Measurements from ENCODE around the gene KIF25. TPM values are rescaled to one million over a fixed set of nuclear protein-coding genes. Genes with fewer than 3 reads are reported as not detected.

KIF25 gene
- total RNA-seq, 1 experiment from 2014 or later: not detected

DNA sequence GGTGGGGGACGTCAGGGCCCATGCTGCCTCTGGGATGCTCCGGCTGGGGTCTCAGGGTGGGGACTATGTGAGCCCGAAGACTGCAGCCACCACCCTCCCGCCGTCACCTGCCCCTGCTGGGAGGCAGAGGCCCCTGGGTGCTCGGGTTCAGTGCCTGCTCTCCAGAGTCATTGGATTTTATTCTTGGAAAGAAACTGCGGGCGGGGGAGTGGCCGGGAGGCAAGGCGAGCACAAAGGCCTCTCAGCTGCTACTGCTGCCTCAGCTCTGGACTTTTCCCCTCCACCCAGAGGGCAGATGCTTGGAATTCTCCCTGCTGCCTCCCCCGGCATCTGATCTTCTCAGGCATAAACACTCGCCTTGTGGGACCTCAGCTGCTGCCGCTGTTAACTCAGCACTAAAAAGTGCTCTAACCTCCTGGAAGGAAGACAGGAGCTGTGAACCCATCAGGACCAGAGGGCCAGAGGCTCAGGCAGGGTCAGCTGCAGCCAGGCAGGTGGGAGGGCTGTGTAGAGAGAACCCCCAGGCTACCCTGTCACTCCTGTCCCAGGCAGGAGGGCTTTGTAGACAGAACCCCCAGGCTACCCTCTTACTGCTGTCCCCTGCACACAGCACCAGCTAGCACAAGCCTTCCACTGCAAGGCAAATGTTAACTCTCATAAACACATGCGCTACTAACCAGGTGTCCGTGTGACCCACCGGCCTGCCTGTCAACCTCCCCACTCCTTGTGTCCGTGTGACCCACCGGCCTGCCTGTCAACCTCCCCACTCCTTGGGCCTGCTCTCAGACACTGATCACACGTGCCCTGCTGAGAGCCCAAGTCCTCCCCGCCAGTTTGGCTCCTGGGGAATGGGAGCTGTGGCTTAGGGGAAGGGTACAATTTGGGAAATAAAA is 90.9 kb downstream of the KIF25 start:
- H3K27ac Mint-ChIP-seq (ENCODE audit: low read depth, unreplicated experiment): no peak overlapping the region

DNA sequence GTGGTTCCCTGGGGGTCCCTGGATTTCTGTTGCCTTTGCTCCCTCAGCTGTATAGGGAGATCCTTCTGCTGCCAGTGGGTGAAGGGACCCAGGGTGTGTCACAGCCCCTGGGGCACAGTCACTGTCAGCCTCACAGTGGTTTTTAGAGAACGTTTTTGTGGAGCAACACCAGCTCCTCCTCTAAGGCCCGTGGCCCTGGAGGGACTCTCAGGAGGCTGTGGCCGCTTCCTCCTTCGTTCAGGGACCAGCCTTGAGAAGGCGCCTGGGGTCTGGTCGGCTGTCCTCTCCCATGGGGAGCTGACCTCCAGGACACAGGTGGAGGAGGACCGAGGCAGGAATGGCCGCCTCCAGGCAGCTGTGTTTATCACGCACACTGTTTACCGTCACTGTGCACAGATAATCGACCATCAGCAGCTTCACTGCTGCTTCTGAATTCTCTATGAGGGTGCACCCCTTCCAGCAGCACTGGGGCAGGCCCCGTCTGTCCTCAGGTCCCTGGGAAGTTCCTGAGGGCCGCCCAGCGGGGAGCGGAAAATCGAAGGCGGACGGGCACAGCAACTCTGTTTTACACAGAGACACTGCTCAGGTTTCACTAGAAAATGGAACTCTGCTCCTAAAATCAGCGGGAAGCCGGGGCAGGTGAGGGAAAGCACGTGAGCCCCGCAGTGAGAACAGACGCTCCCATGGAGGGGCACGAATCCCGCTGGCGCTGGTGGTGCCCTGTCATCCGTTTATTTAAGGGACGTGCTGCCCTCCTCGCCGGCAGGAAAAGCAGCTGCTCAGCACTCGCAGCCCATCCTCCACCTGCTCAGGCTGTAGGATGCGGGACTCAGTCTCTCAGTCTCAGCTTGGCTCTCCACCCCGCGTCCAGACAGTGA is 92.0 kb downstream of the KIF25 start:
- Mint-ChIP-seq H3K36me3 (ENCODE audit: insufficient read depth, unreplicated experiment) (no peaks in the 10 kb centered on the region), H3K9me3 (ENCODE audit: unreplicated experiment) (no peaks in the 10 kb centered on the region), H3K4me1 (ENCODE audit: insufficient read depth, unreplicated experiment) (no peaks in the 10 kb centered on the region), H3K4me3 (ENCODE audit: unreplicated experiment) (no peak overlapping the region), H3K27me3 (ENCODE audit: insufficient read depth, unreplicated experiment) (peaks cover 17% of the 10 kb centered on the region), H3K27ac (ENCODE audit: low read depth, unreplicated experiment) (no peak overlapping the region)
- intact Hi-C loops (cut with micrococcal nuclease): no loop called here
- TF ChIP-seq, protein P1, sequence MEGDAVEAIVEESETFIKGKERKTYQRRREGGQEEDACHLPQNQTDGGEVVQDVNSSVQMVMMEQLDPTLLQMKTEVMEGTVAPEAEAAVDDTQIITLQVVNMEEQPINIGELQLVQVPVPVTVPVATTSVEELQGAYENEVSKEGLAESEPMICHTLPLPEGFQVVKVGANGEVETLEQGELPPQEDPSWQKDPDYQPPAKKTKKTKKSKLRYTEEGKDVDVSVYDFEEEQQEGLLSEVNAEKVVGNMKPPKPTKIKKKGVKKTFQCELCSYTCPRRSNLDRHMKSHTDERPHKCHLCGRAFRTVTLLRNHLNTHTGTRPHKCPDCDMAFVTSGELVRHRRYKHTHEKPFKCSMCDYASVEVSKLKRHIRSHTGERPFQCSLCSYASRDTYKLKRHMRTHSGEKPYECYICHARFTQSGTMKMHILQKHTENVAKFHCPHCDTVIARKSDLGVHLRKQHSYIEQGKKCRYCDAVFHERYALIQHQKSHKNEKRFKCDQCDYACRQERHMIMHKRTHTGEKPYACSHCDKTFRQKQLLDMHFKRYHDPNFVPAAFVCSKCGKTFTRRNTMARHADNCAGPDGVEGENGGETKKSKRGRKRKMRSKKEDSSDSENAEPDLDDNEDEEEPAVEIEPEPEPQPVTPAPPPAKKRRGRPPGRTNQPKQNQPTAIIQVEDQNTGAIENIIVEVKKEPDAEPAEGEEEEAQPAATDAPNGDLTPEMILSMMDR (IDR thresholded peaks at IDR 0.05; ENCODE audit: unreplicated experiment): no peak
- CTCF ChIA-PET: interaction anchor here (0.6 kb wide), 1 partner anchor 802 kb away, joined by 3 read pairs; no protein-coding TSS in a partner anchor
- BruUV-seq (replicated peaks): no TSS peak
- no peak for DNase-seq (ENCODE audit: unreplicated experiment)
- POLR2A ChIA-PET: no interaction called here

More for the DNA sequence above, 90.9 kb downstream of the KIF25 start:
- intact Hi-C loops (cut with micrococcal nuclease): no loop called here
- Mint-ChIP-seq H3K9me3 (ENCODE audit: unreplicated experiment) (no peaks in the 10 kb centered on the region), H3K27me3 (ENCODE audit: insufficient read depth, unreplicated experiment) (peaks cover 25% of the 10 kb centered on the region), H3K4me3 (ENCODE audit: unreplicated experiment) (no peak overlapping the region), H3K36me3 (ENCODE audit: insufficient read depth, unreplicated experiment) (no peaks in the 10 kb centered on the region), H3K4me1 (ENCODE audit: insufficient read depth, unreplicated experiment) (no peaks in the 10 kb centered on the region)
- CTCF ChIA-PET: interaction anchor here (0.6 kb wide), 1 partner anchor 803 kb away, joined by 3 read pairs; no protein-coding TSS in a partner anchor
- TF ChIP-seq, protein P1 (IDR thresholded peaks at IDR 0.05; ENCODE audit: unreplicated experiment): no peak
- no peak for DNase-seq (ENCODE audit: unreplicated experiment)
- BruUV-seq (replicated peaks): no TSS peak
- POLR2A ChIA-PET: interaction anchor here (0.6 kb wide), 1 partner anchor 297 kb away, joined by 3 read pairs; no protein-coding TSS in a partner anchor

DNA sequence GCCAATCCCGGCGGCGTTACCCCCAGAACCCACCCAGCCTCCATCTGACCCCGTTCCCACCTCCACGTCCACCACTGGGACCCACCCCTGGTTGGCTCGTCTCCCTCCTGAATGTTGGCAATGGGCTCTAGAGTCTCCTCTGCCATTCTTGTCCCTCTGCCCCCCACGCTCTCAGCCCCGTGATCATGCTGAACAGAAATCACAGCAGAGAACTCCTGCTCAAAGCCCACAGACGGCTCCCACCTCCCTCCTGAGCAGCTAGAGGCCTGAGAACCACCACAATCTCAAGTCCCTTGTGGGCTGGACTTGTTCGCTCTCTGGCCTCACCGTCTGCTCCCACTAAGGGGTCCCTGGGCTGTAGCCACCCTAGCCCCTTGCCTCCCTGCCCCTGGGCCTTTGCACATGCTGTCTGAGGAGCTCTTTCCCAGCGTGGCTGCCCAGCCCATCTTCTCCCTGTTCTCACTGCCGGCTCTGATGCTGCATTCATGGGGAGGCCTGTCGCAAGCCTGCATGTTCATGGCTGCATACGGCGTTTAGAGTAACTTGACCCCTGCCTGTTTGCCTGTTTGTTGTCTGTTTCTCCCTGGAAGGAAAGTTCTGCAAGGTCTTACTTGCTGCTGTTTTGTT is 92.7 kb downstream of the KIF25 start:
- Mint-ChIP-seq H3K4me3 (ENCODE audit: unreplicated experiment) (no peak overlapping the region), H3K4me1 (ENCODE audit: insufficient read depth, unreplicated experiment) (no peaks in the 10 kb centered on the region), H3K27me3 (ENCODE audit: insufficient read depth, unreplicated experiment) (peaks cover 17% of the 10 kb centered on the region), H3K27ac (ENCODE audit: low read depth, unreplicated experiment) (no peak overlapping the region), H3K36me3 (ENCODE audit: insufficient read depth, unreplicated experiment) (no peaks in the 10 kb centered on the region), H3K9me3 (ENCODE audit: unreplicated experiment) (no peaks in the 10 kb centered on the region)
- BruUV-seq (replicated peaks): no TSS peak
- intact Hi-C loops (cut with micrococcal nuclease): no loop called here
- no peak for DNase-seq (ENCODE audit: unreplicated experiment)
- TF ChIP-seq, protein P1 (IDR thresholded peaks at IDR 0.05; ENCODE audit: unreplicated experiment): no peak
- ChIA-PET POLR2A (no interaction called here), CTCF (no interaction called here)

DNA sequence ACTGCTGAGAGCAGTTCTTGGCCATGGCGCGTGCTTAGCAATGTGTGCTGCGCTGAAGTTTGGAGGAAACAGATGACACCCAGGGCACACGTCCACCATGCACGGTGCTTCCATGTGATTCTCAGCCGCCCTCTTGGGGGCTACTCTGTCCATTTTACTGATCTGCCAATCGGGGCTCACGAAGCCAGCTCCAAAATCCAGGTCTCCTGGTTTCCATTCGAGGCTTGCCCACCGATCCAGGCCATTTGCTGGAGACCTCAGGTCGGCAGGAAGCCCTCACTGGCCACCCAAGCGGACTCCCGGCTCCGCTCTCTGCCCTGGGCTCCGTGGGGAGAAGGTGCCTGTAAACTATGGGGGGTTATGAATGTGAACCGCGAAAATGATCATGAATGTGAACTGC is 93.2 kb downstream of the KIF25 start:
- POLR2A ChIA-PET: no interaction called here
- intact Hi-C loops (cut with micrococcal nuclease): no loop called here
- Mint-ChIP-seq H3K4me3 (ENCODE audit: unreplicated experiment) (no peak overlapping the region), H3K9me3 (ENCODE audit: unreplicated experiment) (no peaks in the 10 kb centered on the region), H3K27ac (ENCODE audit: low read depth, unreplicated experiment) (no peak overlapping the region), H3K4me1 (ENCODE audit: insufficient read depth, unreplicated experiment) (no peaks in the 10 kb centered on the region), H3K27me3 (ENCODE audit: insufficient read depth, unreplicated experiment) (peaks cover 17% of the 10 kb centered on the region), H3K36me3 (ENCODE audit: insufficient read depth, unreplicated experiment) (no peaks in the 10 kb centered on the region)
- TF ChIP-seq, protein P1 (IDR thresholded peaks at IDR 0.05; ENCODE audit: unreplicated experiment): no peak
- no TSS peak for BruUV-seq (replicated peaks)
- no peak for DNase-seq (ENCODE audit: unreplicated experiment)
- CTCF ChIA-PET: no interaction called here
